ENCODE results near the gene HSPA1B.
"Not testable (repeated sequence)": the region's sequence is repeated elsewhere in the genome, so short reads cannot be mapped to it uniquely, and the experiment has no call there.

The HSPA1B gene

GRCh38 chr6:31826793-31827285 is 699 bp upstream of the HSPA1B start:
- DNase-seq (ENCODE audit: low spot score) (peak; percentile 57), FAIRE-seq (no peak)

- no peak for DNase-seq (ENCODE audit: low spot score)
- FAIRE-seq, result no peak
Observed at GRCh38 chr6:31829633-31830283, 2.2 kb downstream of the HSPA1B start.

GRCh38 chr6:31830886-31831335 is 3.4 kb downstream of the HSPA1B start:
- no peak for FAIRE-seq
- no peak for DNase-seq (ENCODE audit: low spot score)

DNA sequence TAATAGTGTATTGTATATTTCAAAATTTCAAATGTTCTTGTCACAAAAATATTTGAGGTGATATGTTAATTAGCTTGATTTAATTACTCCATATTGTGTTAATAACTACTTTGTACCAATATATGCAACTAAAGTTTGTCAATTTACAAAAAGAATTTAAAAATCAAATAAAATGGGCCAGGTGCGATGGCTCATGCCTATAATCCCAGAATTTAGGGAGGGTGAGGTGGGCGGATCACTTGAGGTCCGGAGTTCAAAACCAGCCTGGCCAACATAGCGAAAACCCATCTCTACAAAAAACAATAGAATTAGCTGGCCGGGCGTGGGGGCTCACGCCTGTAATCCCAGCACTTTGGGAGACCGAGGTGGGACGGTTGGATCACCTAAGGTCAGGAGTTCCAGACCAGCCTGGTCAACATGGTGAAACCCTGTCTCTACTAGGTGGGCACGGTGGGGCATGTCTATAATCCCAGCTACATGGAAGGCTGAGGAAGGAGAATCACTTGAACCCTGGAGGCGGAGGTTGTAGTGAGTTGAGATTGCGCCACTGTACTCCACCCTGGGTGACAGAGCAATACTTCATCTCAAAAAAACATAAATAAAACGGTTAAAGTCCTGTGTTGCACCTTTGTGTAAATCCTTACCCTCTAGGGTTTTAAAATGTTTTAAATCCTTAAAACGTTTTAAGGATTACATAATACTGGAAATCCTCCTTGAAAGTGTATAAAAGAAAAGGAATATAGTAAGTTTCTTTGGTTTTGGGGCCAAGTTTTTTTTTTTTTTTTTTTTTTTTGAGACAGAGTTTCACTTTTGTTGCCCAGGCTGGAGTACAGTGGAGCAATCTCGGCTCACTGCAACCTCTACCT is 4.0 kb downstream of the HSPA1B start:
- FAIRE-seq, result no peak
- no peak for DNase-seq (ENCODE audit: low spot score)

GRCh38 chr6:31834367-31835250 is 7.1 kb downstream of the HSPA1B start:
- DNase-seq (ENCODE audit: low spot score), result peak; percentile 92
- no peak for FAIRE-seq

GRCh38 chr6:31836047-31836473 is 8.5 kb downstream of the HSPA1B start:
- no peak for DNase-seq (ENCODE audit: low spot score)
- FAIRE-seq, result no peak

- no peak for FAIRE-seq
- DNase-seq (ENCODE audit: low spot score), result no peak
Observed at GRCh38 chr6:31836474-31837368, 9.2 kb downstream of the HSPA1B start.

- FAIRE-seq, result no peak
- DNase-seq (ENCODE audit: low spot score), result no peak
Observed at GRCh38 chr6:31837369-31838113, 10.0 kb downstream of the HSPA1B start.

GRCh38 chr6:31838114-31838553 is 10.6 kb downstream of the HSPA1B start:
- FAIRE-seq; DNase-seq (ENCODE audit: low spot score): not testable (repeated sequence)

DNA sequence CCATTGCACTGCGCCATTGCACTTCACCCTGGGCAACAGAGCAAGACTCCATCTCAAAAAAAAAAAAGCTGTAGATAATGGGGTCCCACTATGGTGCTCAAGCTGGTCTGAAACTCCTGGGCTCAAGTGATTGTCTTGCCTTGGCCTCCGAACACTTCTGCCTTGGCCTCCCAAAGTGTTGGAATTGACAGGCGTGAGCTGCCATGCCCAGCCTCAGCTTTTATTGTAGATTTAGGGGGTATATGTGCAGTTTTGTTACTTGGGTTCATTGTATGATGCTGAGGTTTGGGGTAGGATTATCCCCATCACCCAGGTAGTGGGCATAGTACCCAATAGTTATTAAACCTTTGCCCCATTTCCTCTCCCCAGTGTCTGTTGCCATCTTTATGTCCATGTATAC is 11.4 kb downstream of the HSPA1B start:
- no peak for DNase-seq (ENCODE audit: low spot score)
- no peak for FAIRE-seq

GRCh38 chr6:31839779-31840126 is 12.2 kb downstream of the HSPA1B start:
- DNase-seq (ENCODE audit: low spot score); FAIRE-seq: not testable (repeated sequence)

- DNase-seq (ENCODE audit: low spot score), result no peak
- no peak for FAIRE-seq
Observed at GRCh38 chr6:31842053-31842452, 14.5 kb downstream of the HSPA1B start.

- DNase-seq (ENCODE audit: low spot score), result no peak
- no peak for FAIRE-seq
Observed at GRCh38 chr6:31844507-31844906, 17.0 kb downstream of the HSPA1B start.

- no peak for FAIRE-seq
Observed at GRCh38 chr6:31847276-31847978, 19.9 kb downstream of the HSPA1B start.

GRCh38 chr6:31850765-31851484 is 23.4 kb downstream of the HSPA1B start:
- no peak for DNase-seq (ENCODE audit: low spot score)
- FAIRE-seq, result no peak

More at GRCh38 chr6:31847276-31847978, 19.9 kb downstream of the HSPA1B start:
- DNase-seq (ENCODE audit: low spot score), result no peak

DNA sequence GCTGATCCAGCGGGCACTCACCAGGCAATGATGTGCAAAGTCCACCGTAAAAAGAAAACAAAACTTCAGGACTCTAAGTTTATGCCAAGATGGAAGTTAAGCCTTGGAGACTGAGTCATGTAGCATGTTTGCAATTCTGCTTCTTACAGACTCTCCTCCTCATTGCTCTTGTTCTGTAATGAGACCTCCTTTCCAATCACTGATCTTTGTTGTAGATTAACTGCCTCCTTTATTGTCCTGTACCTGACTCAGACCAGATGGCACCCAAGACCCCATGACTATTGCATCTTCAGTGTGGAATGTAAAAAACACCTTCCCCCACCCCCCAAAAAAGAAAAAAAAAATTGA is 23.9 kb downstream of the HSPA1B start:
- no peak for FAIRE-seq

DNA sequence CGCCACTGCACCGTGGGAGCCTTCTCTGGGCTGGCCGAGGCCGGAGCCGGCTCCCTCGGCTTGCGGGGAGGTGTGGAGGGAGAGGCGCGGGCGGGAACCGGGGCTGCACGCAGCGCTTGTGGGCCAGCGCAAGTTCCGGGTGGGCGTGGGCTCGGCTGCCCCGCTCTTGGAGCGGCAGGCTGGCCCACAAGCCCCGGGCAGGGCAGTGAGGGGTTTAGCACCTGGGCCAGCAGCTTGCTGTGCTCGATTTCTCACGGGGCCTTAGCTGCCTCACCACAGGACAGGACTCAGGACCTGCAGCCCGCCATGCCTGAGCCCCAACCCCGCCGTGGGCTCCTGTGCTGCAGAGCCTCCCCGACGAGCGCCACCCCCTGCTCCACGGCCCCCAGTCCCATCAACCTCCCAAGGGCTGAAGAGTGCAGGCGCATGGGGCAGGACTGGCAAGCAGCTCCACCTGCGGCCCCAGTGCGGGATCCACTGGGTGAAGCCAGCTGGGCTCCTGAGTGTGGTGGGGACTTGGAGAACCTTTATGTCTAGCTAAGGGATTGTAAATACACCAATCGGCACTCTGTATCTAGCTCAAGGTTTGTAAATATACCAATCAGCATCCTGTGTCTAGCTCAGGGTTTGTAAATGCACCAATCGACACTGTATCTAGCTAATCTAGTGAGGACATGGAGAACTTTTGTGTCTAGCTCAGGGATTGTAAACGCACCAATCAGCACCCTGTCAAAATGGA is 24.6 kb downstream of the HSPA1B start:
- DNase-seq (ENCODE audit: low spot score); FAIRE-seq: not testable (repeated sequence)

More for the DNA sequence above, 23.9 kb downstream of the HSPA1B start:
- DNase-seq (ENCODE audit: low spot score), result no peak

DNA sequence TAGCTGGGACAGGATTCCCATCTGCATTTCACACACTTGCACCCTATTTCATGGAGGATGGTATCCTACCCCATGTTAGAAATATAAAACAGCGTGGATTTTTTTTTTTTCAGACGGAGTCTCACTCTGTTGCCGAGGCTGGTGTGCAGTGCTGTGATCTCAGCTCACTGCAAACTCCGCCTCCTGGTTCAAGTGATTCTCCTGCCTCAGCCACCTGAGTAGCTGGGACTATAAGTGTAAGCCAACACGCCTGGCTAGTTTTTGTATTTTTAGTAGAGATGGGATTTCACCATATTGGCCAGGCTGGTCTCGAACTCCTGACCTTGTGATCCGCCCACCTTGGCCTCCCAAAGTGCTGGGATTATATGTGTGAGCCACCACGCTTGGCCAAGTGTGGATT is 30.2 kb downstream of the HSPA1B start:
- FAIRE-seq; DNase-seq (ENCODE audit: low spot score): not testable (repeated sequence)
